Mesendoderm (in vitro differentiated cells): ENCODE measurements around the gene VPS9D1. TPM values are rescaled to one million over a fixed set of nuclear protein-coding genes. Genes with fewer than 3 reads are reported as not detected.

ENCODE experiments used
- DNase-seq: peaks from one replicate; pipeline ENCODE4 v3.0.0; 2013
- H2AK5ac ChIP-seq: 2 replicates; pipeline ENCODE4 v1.6.1; 2013; ENCODE audit warnings: low read length, inconsistent platforms
- H2BK120ac ChIP-seq: 2 replicates; pipeline ENCODE4 v1.6.1; 2013; ENCODE audit warnings: low read depth, mild to moderate bottlenecking, low read length, moderate library complexity, mixed read lengths
- H2BK15ac ChIP-seq: replicated peaks from 2 replicates; pipeline ENCODE4 v1.6.1; 2013; ENCODE audit warnings: low read depth, mild to moderate bottlenecking, moderate library complexity
- H2BK5ac ChIP-seq: 2 replicates; pipeline ENCODE4 v1.6.1; 2013; ENCODE audit warnings: low read length, inconsistent platforms
- H3K18ac ChIP-seq: 2 replicates; pipeline ENCODE4 v1.6.1; 2013; ENCODE audit warnings: mild to moderate bottlenecking, low read length, mixed read lengths
- H3K23ac ChIP-seq: one replicate; pipeline ENCODE4 v1.6.1; 2013; ENCODE audit warnings: low read length
- H3K27ac ChIP-seq: 2 replicates; pipeline ENCODE4 v1.5.1; 2013; ENCODE audit warnings: low read depth, mild to moderate bottlenecking, inconsistent platforms, low read length, moderate library complexity
- H3K27me3 ChIP-seq: 2 replicates; pipeline ENCODE4 v1.6.1; 2013; ENCODE audit warnings: low read length, control low read depth, mild to moderate bottlenecking, inconsistent platforms; ENCODE audit not compliant: insufficient read depth, poor library complexity
- H3K36me3 ChIP-seq: 2 replicates; pipeline ENCODE4 v1.6.1; 2013; ENCODE audit warnings: low read length, inconsistent platforms; ENCODE audit not compliant: control insufficient read depth, insufficient read depth
- H3K4ac ChIP-seq: one replicate; pipeline ENCODE4 v1.6.1; 2013; ENCODE audit warnings: low read depth, mild to moderate bottlenecking, low read length, moderate library complexity
- H3K4me1 ChIP-seq: 2 replicates; pipeline ENCODE4 v1.6.1; 2013; ENCODE audit warnings: low read depth, low read length, inconsistent platforms; ENCODE audit not compliant: control insufficient read depth
- H3K4me2 ChIP-seq: 2 replicates; pipeline ENCODE4 v1.6.1; 2013; ENCODE audit warnings: low read length
- H3K4me3 ChIP-seq: 2 replicates; pipeline ENCODE4 v1.5.1; 2013; ENCODE audit warnings: mild to moderate bottlenecking, low read length
- H3K56ac ChIP-seq: one replicate; pipeline ENCODE4 v1.6.1; 2013; ENCODE audit warnings: low read length
- H3K79me1 ChIP-seq: 2 replicates; pipeline ENCODE4 v1.6.1; 2013; ENCODE audit warnings: low read length, inconsistent platforms
- H3K79me2 ChIP-seq: 2 replicates; pipeline ENCODE4 v1.6.1; 2013; ENCODE audit warnings: mild to moderate bottlenecking, low read length; ENCODE audit not compliant: control insufficient read depth, insufficient read depth
- H3K9ac ChIP-seq: 2 replicates; pipeline ENCODE4 v1.6.1; 2013; ENCODE audit warnings: low read length, inconsistent platforms
- H4K5ac ChIP-seq: one replicate; pipeline ENCODE4 v1.6.1; 2013; ENCODE audit warnings: low read length
- H4K8ac ChIP-seq: one replicate; pipeline ENCODE4 v1.6.1; 2013; ENCODE audit warnings: low read depth, mild to moderate bottlenecking, control low read depth, low read length, moderate library complexity
- WGBS: extraction: QIAGEN DNeasy Blood & Tissue Kit; methylation state at CpG from one replicate; pipeline ENCODE4 v1.1.7; 2013; ENCODE audit warnings: low lambda C conversion rate, missing lambda C conversion rate; ENCODE audit not compliant: insufficient coverage; ENCODE audit errors: extremely low coverage; 5-methylcytosine and 5-hydroxymethylcytosine counted together
- polyA plus RNA-seq, 2 experiments: library from polyadenylated mRNA; stranded (reverse); fragments of 200-250 nt; gene quantifications; one replicate each; pipeline ENCODE4 v1.2.3, GENCODE V29; 2013

The VPS9D1 gene
- 0.91 TPM for polyA plus RNA-seq (2013, experiment 1 of 2)
- polyA plus RNA-seq (2013, experiment 2 of 2), result 1.3 TPM

GRCh38 chr16:89720813-89721545 is at the start of gene VPS9D1, which contains the start of gene ZNF276:
Gene VPS9D1, minus strand, starts transcription at chr16:89720898. Its CDS starts 37 bp downstream, at chr16:89720861.
Gene ZNF276, plus strand, starts transcription at chr16:89721537. Its CDS starts 104 bp downstream, at chr16:89721641.
- Histone ChIP-seq H3K36me3 (no peaks in the 10 kb centered on the region), H3K4me2 (peak within 1 kb of the TSS; percentile 87), H3K4me1 (peaks cover 4% of the 10 kb centered on the region), H3K56ac (peak within 1 kb of the TSS; percentile 94), H3K4ac (peak within 1 kb of the TSS; percentile 39), H2BK120ac (no peak within 1 kb of the TSS), H2BK15ac (no peak within 1 kb of the TSS), H3K27ac (peak within 1 kb of the TSS; percentile 88), H2AK5ac (no peak within 1 kb of the TSS), H2BK5ac (no peak within 1 kb of the TSS), H4K8ac (no peak within 1 kb of the TSS), H3K27me3 (no peaks in the 10 kb centered on the region), H3K9ac (peak within 1 kb of the TSS; percentile 84), H3K79me1 (peaks cover 4% of the 10 kb centered on the region), H3K18ac (peak within 1 kb of the TSS; percentile 19), H3K23ac (no peak within 1 kb of the TSS), H3K4me3 (peak within 1 kb of the TSS; percentile 50), H3K79me2 (no peaks in the 10 kb centered on the region), H4K5ac (no peak within 1 kb of the TSS)
- no CpG with 5 or more reads among the region's 103 CpGs for WGBS
- DNase-seq, result peak; percentile 86

- no peak overlapping the region for H4K5ac ChIP-seq
- H3K79me1 ChIP-seq, result no peaks in the 10 kb centered on the region
- no peak overlapping the region for H3K4me3 ChIP-seq
- H3K9ac ChIP-seq, result no peak overlapping the region
- H4K8ac ChIP-seq, result no peak overlapping the region
- H3K36me3 ChIP-seq, result peaks cover 37% of the 10 kb centered on the region
- H3K23ac ChIP-seq, result no peak overlapping the region
- no peak overlapping the region for H2BK120ac ChIP-seq
- no peak overlapping the region for H2BK5ac ChIP-seq
- DNase-seq, result no peak
- H2AK5ac ChIP-seq, result no peak overlapping the region
- H3K4me2 ChIP-seq, result no peak overlapping the region
- no peak overlapping the region for H3K56ac ChIP-seq
- H3K79me2 ChIP-seq, result no peaks in the 10 kb centered on the region
- H3K27ac ChIP-seq, result no peak overlapping the region
- WGBS, result no CpG with 5 or more reads among the region's 16 CpGs
- no peak overlapping the region for H2BK15ac ChIP-seq
- H3K27me3 ChIP-seq, result no peaks in the 10 kb centered on the region
- no peak overlapping the region for H3K4ac ChIP-seq
- H3K4me1 ChIP-seq, result no peaks in the 10 kb centered on the region
- H3K18ac ChIP-seq, result no peak overlapping the region
Measured at GRCh38 chr16:89770367-89770766, 49.7 kb upstream of the VPS9D1 start.

GRCh38 chr16:89765292-89765830 is 44.7 kb upstream of the VPS9D1 start:
- Histone ChIP-seq H4K8ac (no peak overlapping the region), H3K4me3 (no peak overlapping the region), H3K36me3 (peaks cover 29% of the 10 kb centered on the region), H3K79me2 (no peaks in the 10 kb centered on the region), H3K4me2 (no peak overlapping the region), H3K18ac (no peak overlapping the region), H3K4ac (no peak overlapping the region), H3K27me3 (no peaks in the 10 kb centered on the region), H2AK5ac (no peak overlapping the region), H2BK5ac (no peak overlapping the region), H3K9ac (no peak overlapping the region), H3K27ac (no peak overlapping the region), H3K23ac (no peak overlapping the region), H3K79me1 (no peaks in the 10 kb centered on the region), H3K56ac (no peak overlapping the region), H2BK15ac (no peak overlapping the region), H4K5ac (no peak overlapping the region), H3K4me1 (no peaks in the 10 kb centered on the region), H2BK120ac (no peak overlapping the region)
- DNase-seq, result no peak
- no CpG with 5 or more reads among the region's 10 CpGs for WGBS

GRCh38 chr16:89764711-89765201 is 44.1 kb upstream of the VPS9D1 start:
- Histone ChIP-seq H3K79me2 (no peaks in the 10 kb centered on the region), H3K4ac (no peak overlapping the region), H3K79me1 (no peaks in the 10 kb centered on the region), H4K5ac (no peak overlapping the region), H3K36me3 (peaks cover 27% of the 10 kb centered on the region), H4K8ac (no peak overlapping the region), H3K4me1 (no peaks in the 10 kb centered on the region), H3K27ac (no peak overlapping the region), H3K56ac (no peak overlapping the region), H2BK15ac (no peak overlapping the region), H2AK5ac (no peak overlapping the region), H3K23ac (no peak overlapping the region), H3K9ac (no peak overlapping the region), H3K4me2 (no peak overlapping the region), H3K4me3 (no peak overlapping the region), H3K18ac (no peak overlapping the region), H2BK5ac (no peak overlapping the region), H3K27me3 (no peaks in the 10 kb centered on the region), H2BK120ac (no peak overlapping the region)
- DNase-seq, result no peak
- WGBS, result no CpG with 5 or more reads among the region's 18 CpGs

- Histone ChIP-seq H3K36me3 (peaks cover 32% of the 10 kb centered on the region), H3K4me1 (no peaks in the 10 kb centered on the region)
Measured at GRCh38 chr16:89761304-89761922, 40.7 kb upstream of the VPS9D1 start.

More at GRCh38 chr16:89761304-89761922, 40.7 kb upstream of the VPS9D1 start:
- Histone ChIP-seq H2BK5ac (no peak overlapping the region), H2BK120ac (no peak overlapping the region), H4K5ac (no peak overlapping the region), H3K27me3 (no peaks in the 10 kb centered on the region), H4K8ac (no peak overlapping the region), H3K56ac (no peak overlapping the region), H2AK5ac (no peak overlapping the region), H3K23ac (no peak overlapping the region), H3K9ac (no peak overlapping the region), H2BK15ac (no peak overlapping the region), H3K27ac (no peak overlapping the region), H3K4me3 (no peak overlapping the region), H3K4me2 (no peak overlapping the region), H3K79me2 (no peaks in the 10 kb centered on the region), H3K79me1 (no peaks in the 10 kb centered on the region), H3K4ac (no peak overlapping the region), H3K18ac (no peak overlapping the region)
- DNase-seq, result no peak
- WGBS, result no CpG with 5 or more reads among the region's 17 CpGs
